ENCODE data around the gene C12orf42. TPM values are rescaled to one million over a fixed set of nuclear protein-coding genes. Genes with fewer than 3 reads are reported as not detected.

C12orf42 gene
- total RNA-seq, 1 experiment from 2014 or later: 0.37 TPM

GRCh38 chr12:103278329-103278728, 217.4 kb downstream of the C12orf42 start (continued):
- TF ChIP-seq AR (CRISPR knock-in tag; IDR thresholded peaks at IDR 0.05): no peak
- no peak for TF ChIP-seq SMAD3 (CRISPR knock-in tag; IDR thresholded peaks at IDR 0.05; ENCODE audit: borderline replicate concordance)
- no peak for TF ChIP-seq PRRX2 (CRISPR knock-in tag; IDR thresholded peaks at IDR 0.05)
- TF ChIP-seq USF1 (CRISPR knock-in tag; IDR thresholded peaks at IDR 0.05): no peak
- no peak for TF ChIP-seq ZMAT4 (CRISPR knock-in tag; IDR thresholded peaks at IDR 0.05)
- no peak for TF ChIP-seq PREB (CRISPR knock-in tag; IDR thresholded peaks at IDR 0.05; ENCODE audit: borderline replicate concordance)
- no peak for TF ChIP-seq HMGXB4 (CRISPR knock-in tag; IDR thresholded peaks at IDR 0.05)
- no peak for TF ChIP-seq ELF4 (CRISPR knock-in tag; IDR thresholded peaks at IDR 0.05; ENCODE audit: low read depth)
- no peak for TF ChIP-seq HMGA2 (CRISPR knock-in tag; IDR thresholded peaks at IDR 0.05)
- TF ChIP-seq NR3C1 (CRISPR knock-in tag; conservative IDR thresholded peaks at IDR 0.05; ENCODE audit: low read depth): no peak

GRCh38 chr12:103273645-103274044, 222.1 kb downstream of the C12orf42 start:
- no peaks in the 10 kb centered on the region for H3K9me3 Mint-ChIP-seq
- no peak overlapping the region for H3K27ac Mint-ChIP-seq
- TF ChIP-seq NFATC4 (CRISPR knock-in tag; IDR thresholded peaks at IDR 0.05) (no peak), NR2C2 (CRISPR knock-in tag; IDR thresholded peaks at IDR 0.05) (no peak), USF1 (CRISPR knock-in tag; IDR thresholded peaks at IDR 0.05) (no peak), SMAD4 (CRISPR knock-in tag; IDR thresholded peaks at IDR 0.05) (no peak), ELF4 (CRISPR knock-in tag; IDR thresholded peaks at IDR 0.05; ENCODE audit: low read depth) (no peak), ZMAT4 (CRISPR knock-in tag; IDR thresholded peaks at IDR 0.05) (no peak), RELA (CRISPR knock-in tag; IDR thresholded peaks at IDR 0.05; ENCODE audit: borderline replicate concordance) (no peak), EMX1 (CRISPR knock-in tag; IDR thresholded peaks at IDR 0.05) (no peak), ZNF232 (CRISPR knock-in tag; IDR thresholded peaks at IDR 0.05) (no peak), FOXP4 (CRISPR knock-in tag; IDR thresholded peaks at IDR 0.05) (no peak), MXD4 (CRISPR knock-in tag; IDR thresholded peaks at IDR 0.05; ENCODE audit: borderline replicate concordance) (no peak), ZNF671 (CRISPR knock-in tag; IDR thresholded peaks at IDR 0.05) (no peak), SOX15 (CRISPR knock-in tag; IDR thresholded peaks at IDR 0.05) (no peak), USF2 (CRISPR knock-in tag; IDR thresholded peaks at IDR 0.05) (no peak), ZNF121 (CRISPR knock-in tag; IDR thresholded peaks at IDR 0.05) (no peak), NFE2L1 (CRISPR knock-in tag; IDR thresholded peaks at IDR 0.05) (no peak), ZSCAN18 (CRISPR knock-in tag; IDR thresholded peaks at IDR 0.05) (no peak), NR3C1 (CRISPR knock-in tag; conservative IDR thresholded peaks at IDR 0.05; ENCODE audit: low read depth) (no peak)
- DNase-seq (ENCODE audit: low spot score): no peak
- ChIA-PET POLR2A (no interaction called here), CTCF (no interaction called here)
- H3K36me3 Mint-ChIP-seq: no peaks in the 10 kb centered on the region
- no peak overlapping the region for H3K4me3 Mint-ChIP-seq
- no peak for ATAC-seq
- H3K27me3 Mint-ChIP-seq (ENCODE audit: low read depth): no peaks in the 10 kb centered on the region
- H3K4me1 Mint-ChIP-seq: peaks cover 7% of the 10 kb centered on the region
